ENCODE results near the gene SMAD6.
A peak's percentile ranks its signal among the peaks of the same experiment; 100 is the strongest.

Gene SMAD6

DNA sequence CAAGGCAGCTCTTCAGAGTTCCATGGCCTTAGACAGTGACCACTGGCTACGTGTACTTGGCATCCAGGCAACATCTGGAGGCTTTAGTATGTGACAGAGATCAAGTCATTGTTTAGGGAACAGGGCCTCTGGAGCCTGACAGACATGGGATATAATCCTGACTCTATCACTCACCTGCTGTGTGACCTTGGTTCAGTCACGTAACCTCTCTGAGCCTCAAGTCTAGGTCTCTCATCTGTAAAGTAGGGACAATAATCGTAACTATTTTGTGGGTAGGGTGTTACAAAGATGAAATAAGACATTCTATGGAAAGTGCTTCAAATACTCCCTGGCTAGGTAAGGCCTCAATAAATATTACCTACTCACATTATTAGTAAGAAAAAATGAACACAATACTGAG lies 114.2 kb downstream of the SMAD6 start:
- Histone ChIP-seq H3K4ac (ENCODE audit: low read depth, low read length) (no peak overlapping the region), H3K27ac (ENCODE audit: low read depth, low read length) (no peak overlapping the region)

DNA sequence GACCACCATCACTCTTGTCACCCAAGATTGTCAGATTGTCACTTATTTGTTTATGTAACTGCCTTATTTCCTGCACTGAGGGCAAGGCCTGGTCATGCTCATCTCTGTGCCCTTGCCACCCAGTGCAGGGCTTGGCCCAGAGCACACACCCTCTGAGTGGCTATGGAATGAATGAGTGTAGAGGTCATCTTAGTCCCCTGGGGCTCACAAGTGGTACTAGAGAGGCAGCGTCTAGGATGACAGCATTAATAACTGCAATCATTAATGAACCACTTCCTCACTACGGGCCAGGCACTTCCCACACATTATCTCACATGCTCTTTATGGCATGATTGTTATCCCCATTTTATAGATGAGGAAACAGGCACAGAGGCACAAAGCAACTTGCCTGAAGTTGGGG lies 117.0 kb downstream of the SMAD6 start:
- Histone ChIP-seq H3K14ac (ENCODE audit: low read length) (no peak overlapping the region), H2BK5ac (ENCODE audit: low read depth, low read length, poor library complexity) (no peak overlapping the region), H3K9me3 (ENCODE audit: insufficient read depth, low read depth, low read length) (no peaks in the 10 kb centered on the region), H2AFZ (ENCODE audit: insufficient read depth, low read length, poor library complexity) (no peak overlapping the region), H2BK12ac (ENCODE audit: low read length) (no peak overlapping the region), H2AK5ac (ENCODE audit: low read length) (no peak overlapping the region), H3K27ac (ENCODE audit: low read depth, low read length) (no peak overlapping the region), H3K4me2 (ENCODE audit: low read length) (no peak overlapping the region), H3K23ac (ENCODE audit: low read length) (no peak overlapping the region), H3K18ac (ENCODE audit: low read length) (no peak overlapping the region), H3K4ac (ENCODE audit: low read depth, low read length) (no peak overlapping the region), H3K27me3 (ENCODE audit: insufficient read depth, low read length) (no peaks in the 10 kb centered on the region), H3K79me1 (ENCODE audit: low read length) (peaks cover 10% of the 10 kb centered on the region), H4K12ac (ENCODE audit: low read depth, low read length) (no peak overlapping the region), H3K79me2 (ENCODE audit: control insufficient read depth, insufficient read depth, low read length, poor library complexity) (no peaks in the 10 kb centered on the region), H4K8ac (ENCODE audit: low read depth, low read length) (no peak overlapping the region), H4K91ac (ENCODE audit: low read depth, low read length) (no peak overlapping the region), H3K4me3 (ENCODE audit: low read depth, low read length) (no peak overlapping the region), H2BK120ac (ENCODE audit: insufficient read depth, low read length, poor library complexity) (no peak overlapping the region), H3K36me3 (ENCODE audit: control insufficient read depth in 1 of 2, insufficient read depth in 2 of 2, low read length in 2 of 2) (no peaks in the 10 kb centered on the region), H3K9ac (ENCODE audit: low read length) (no peak overlapping the region), H3K4me1 (ENCODE audit: control insufficient read depth in 1 of 2, insufficient read depth in 2 of 2, low read length in 2 of 2) (peaks cover 11 to 15% of the 10 kb centered on the region in 2 experiments)
- no CpG with 5 or more reads among the region's 2 CpGs for WGBS (ENCODE audit: extremely low coverage, insufficient coverage, insufficient read length)
- DNase-seq = no peak

More for the DNA sequence above, 114.2 kb downstream of the SMAD6 start:
- H3K4me1 ChIP-seq (ENCODE audit: control insufficient read depth in 1 of 2, insufficient read depth in 2 of 2, low read length in 2 of 2) = peaks cover 2 to 4% of the 10 kb centered on the region in 2 experiments
- H3K9me3 ChIP-seq (ENCODE audit: insufficient read depth, low read depth, low read length) = peaks cover 4% of the 10 kb centered on the region
- no peak overlapping the region for H2AFZ ChIP-seq (ENCODE audit: insufficient read depth, low read length, poor library complexity)
- H4K8ac ChIP-seq (ENCODE audit: low read depth, low read length) = no peak overlapping the region
- peaks cover 6% of the 10 kb centered on the region for H3K79me1 ChIP-seq (ENCODE audit: low read length)
- H3K27me3 ChIP-seq (ENCODE audit: insufficient read depth, low read length) = no peaks in the 10 kb centered on the region
- H2BK5ac ChIP-seq (ENCODE audit: low read depth, low read length, poor library complexity) = no peak overlapping the region
- DNase-seq = no peak
- no peaks in the 10 kb centered on the region for H3K36me3 ChIP-seq (ENCODE audit: control insufficient read depth in 1 of 2, insufficient read depth in 2 of 2, low read length in 2 of 2)
- H3K4me2 ChIP-seq (ENCODE audit: low read length) = no peak overlapping the region
- H2AK5ac ChIP-seq (ENCODE audit: low read length) = no peak overlapping the region
- H2BK120ac ChIP-seq (ENCODE audit: insufficient read depth, low read length, poor library complexity) = no peak overlapping the region
- H4K12ac ChIP-seq (ENCODE audit: low read depth, low read length) = no peak overlapping the region
- no peak overlapping the region for H3K4me3 ChIP-seq (ENCODE audit: low read depth, low read length)
- no peak overlapping the region for H2BK12ac ChIP-seq (ENCODE audit: low read length)
- no peaks in the 10 kb centered on the region for H3K79me2 ChIP-seq (ENCODE audit: control insufficient read depth, insufficient read depth, low read length, poor library complexity)
- no peak overlapping the region for H3K9ac ChIP-seq (ENCODE audit: low read length)
- no CpG with 5 or more reads among the region's 3 CpGs for WGBS (ENCODE audit: extremely low coverage, insufficient coverage, insufficient read length)
- H3K23ac ChIP-seq (ENCODE audit: low read length) = no peak overlapping the region
- no peak overlapping the region for H3K18ac ChIP-seq (ENCODE audit: low read length)
- no peak overlapping the region for H3K14ac ChIP-seq (ENCODE audit: low read length)
- no peak overlapping the region for H4K91ac ChIP-seq (ENCODE audit: low read depth, low read length)

DNA sequence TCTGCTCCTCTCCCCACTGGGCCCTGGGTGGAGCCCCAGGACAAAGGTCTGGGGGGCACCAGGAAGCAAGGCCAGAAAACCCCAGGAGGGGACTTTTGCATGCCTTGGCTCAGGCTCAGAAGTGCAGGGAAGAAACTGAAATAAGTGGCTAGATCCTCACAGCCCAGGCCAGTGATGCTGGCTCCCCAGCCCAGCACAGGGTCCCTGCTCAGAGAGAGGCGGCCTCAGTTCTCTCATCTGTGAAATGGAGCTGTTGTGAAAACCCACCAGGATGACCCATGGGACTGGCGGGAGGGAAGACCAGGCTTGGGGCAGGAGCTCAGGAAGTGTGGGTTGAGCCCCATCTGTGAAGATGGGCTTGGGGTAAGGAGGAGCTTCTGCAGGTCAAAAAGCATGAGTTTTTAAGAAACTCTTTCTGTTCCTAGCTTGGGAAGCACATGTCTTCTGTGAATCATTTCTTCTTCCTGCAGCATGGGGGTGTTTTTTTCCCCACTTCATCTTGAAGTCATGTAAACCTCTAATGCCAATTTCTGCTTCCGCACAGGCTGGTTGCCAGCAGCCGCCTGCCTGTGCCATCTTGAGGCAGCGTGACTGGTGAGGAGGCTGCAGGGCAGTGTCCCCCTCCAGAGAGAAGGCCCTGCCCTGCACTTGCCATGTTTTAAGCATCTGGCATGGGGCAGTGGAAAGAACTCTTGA lies 118.6 kb downstream of the SMAD6 start:
- H2AFZ ChIP-seq (ENCODE audit: insufficient read depth, low read length, poor library complexity) = no peak overlapping the region
- H2BK5ac ChIP-seq (ENCODE audit: low read depth, low read length, poor library complexity) = no peak overlapping the region
- H3K79me1 ChIP-seq (ENCODE audit: low read length) = peaks cover 10% of the 10 kb centered on the region
- H4K91ac ChIP-seq (ENCODE audit: low read depth, low read length) = peak overlapping the region; percentile 48
- no peak overlapping the region for H2AK5ac ChIP-seq (ENCODE audit: low read length)
- no peaks in the 10 kb centered on the region for H3K27me3 ChIP-seq (ENCODE audit: insufficient read depth, low read length)
- H2BK12ac ChIP-seq (ENCODE audit: low read length) = peak overlapping the region; percentile 29
- H3K14ac ChIP-seq (ENCODE audit: low read length) = no peak overlapping the region
- no peak overlapping the region for H3K4ac ChIP-seq (ENCODE audit: low read depth, low read length)
- H4K12ac ChIP-seq (ENCODE audit: low read depth, low read length) = no peak overlapping the region
- no CpG with 5 or more reads among the region's 5 CpGs for WGBS (ENCODE audit: extremely low coverage, insufficient coverage, insufficient read length)
- peaks cover 11 to 18% of the 10 kb centered on the region in 2 experiments for H3K4me1 ChIP-seq (ENCODE audit: control insufficient read depth in 1 of 2, insufficient read depth in 2 of 2, low read length in 2 of 2)
- H3K4me2 ChIP-seq (ENCODE audit: low read length) = no peak overlapping the region
- no peak overlapping the region for H3K9ac ChIP-seq (ENCODE audit: low read length)
- no peak overlapping the region for H3K4me3 ChIP-seq (ENCODE audit: low read depth, low read length)
- H3K9me3 ChIP-seq (ENCODE audit: insufficient read depth, low read depth, low read length) = no peaks in the 10 kb centered on the region
- no peak overlapping the region for H4K8ac ChIP-seq (ENCODE audit: low read depth, low read length)
- H3K79me2 ChIP-seq (ENCODE audit: control insufficient read depth, insufficient read depth, low read length, poor library complexity) = no peaks in the 10 kb centered on the region
- H3K36me3 ChIP-seq (ENCODE audit: control insufficient read depth in 1 of 2, insufficient read depth in 2 of 2, low read length in 2 of 2) = no peaks in the 10 kb centered on the region
- peak overlapping the region; percentile 37 for H2BK120ac ChIP-seq (ENCODE audit: insufficient read depth, low read length, poor library complexity)
- DNase-seq = no peak
- H3K27ac ChIP-seq (ENCODE audit: low read depth, low read length) = no peak overlapping the region
- no peak overlapping the region for H3K18ac ChIP-seq (ENCODE audit: low read length)
- no peak overlapping the region for H3K23ac ChIP-seq (ENCODE audit: low read length)

DNA sequence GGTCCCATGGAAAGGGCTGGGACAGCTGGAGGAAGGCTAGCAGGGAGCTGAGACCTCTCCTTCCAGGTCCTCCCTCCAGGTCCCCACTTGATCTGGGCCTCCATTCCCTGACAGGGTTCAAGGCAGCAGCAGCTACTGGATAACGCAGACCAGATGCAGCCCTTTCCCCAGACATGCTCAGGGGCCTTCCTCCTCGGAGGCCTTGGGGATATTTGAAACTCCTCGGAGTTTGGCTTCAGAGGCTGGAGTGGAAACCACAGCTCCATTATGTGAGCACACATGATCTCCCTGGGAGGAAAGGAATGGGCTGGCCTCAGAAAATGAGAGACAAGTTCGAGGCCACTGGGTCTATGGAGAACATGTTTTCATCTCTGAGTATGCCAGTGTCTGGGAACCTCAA lies 119.3 kb downstream of the SMAD6 start:
- Histone ChIP-seq H3K9ac (ENCODE audit: low read length) (no peak overlapping the region), H3K14ac (ENCODE audit: low read length) (peak overlapping the region; percentile 33), H3K27ac (ENCODE audit: low read depth, low read length) (peak overlapping the region; percentile 18), H3K18ac (ENCODE audit: low read length) (peak overlapping the region; percentile 10), H2AK5ac (ENCODE audit: low read length) (no peak overlapping the region), H4K12ac (ENCODE audit: low read depth, low read length) (no peak overlapping the region), H3K79me1 (ENCODE audit: low read length) (peaks cover 10% of the 10 kb centered on the region), H3K4ac (ENCODE audit: low read depth, low read length) (no peak overlapping the region), H3K79me2 (ENCODE audit: control insufficient read depth, insufficient read depth, low read length, poor library complexity) (no peaks in the 10 kb centered on the region), H3K9me3 (ENCODE audit: insufficient read depth, low read depth, low read length) (no peaks in the 10 kb centered on the region), H2BK120ac (ENCODE audit: insufficient read depth, low read length, poor library complexity) (peak overlapping the region; percentile 26), H2BK5ac (ENCODE audit: low read depth, low read length, poor library complexity) (peak overlapping the region; percentile 46), H3K4me1 (ENCODE audit: control insufficient read depth in 1 of 2, insufficient read depth in 2 of 2, low read length in 2 of 2) (peaks cover 11 to 18% of the 10 kb centered on the region in 2 experiments), H3K4me2 (ENCODE audit: low read length) (no peak overlapping the region), H2AFZ (ENCODE audit: insufficient read depth, low read length, poor library complexity) (no peak overlapping the region), H3K27me3 (ENCODE audit: insufficient read depth, low read length) (no peaks in the 10 kb centered on the region), H2BK12ac (ENCODE audit: low read length) (peak overlapping the region; percentile 37), H3K23ac (ENCODE audit: low read length) (no peak overlapping the region), H4K8ac (ENCODE audit: low read depth, low read length) (peak overlapping the region; percentile 14), H3K36me3 (ENCODE audit: control insufficient read depth in 1 of 2, insufficient read depth in 2 of 2, low read length in 2 of 2) (no peaks in the 10 kb centered on the region), H3K4me3 (ENCODE audit: low read depth, low read length) (no peak overlapping the region), H4K91ac (ENCODE audit: low read depth, low read length) (peak overlapping the region; percentile 45)
- WGBS (ENCODE audit: extremely low coverage, insufficient coverage, insufficient read length) = no CpG with 5 or more reads among the region's 4 CpGs
- DNase-seq = no peak

All from trophoblast cell (in vitro differentiated cells and primary cell).